ENCODE results near the gene ANKRD55. TPM values are rescaled to one million over a fixed set of nuclear protein-coding genes. Genes with fewer than 3 reads are reported as not detected.
"Not testable (repeated sequence)": the region's sequence is repeated elsewhere in the genome, so short reads cannot be mapped to it uniquely, and the experiment has no call there.

The ANKRD55 gene
- total RNA-seq, 2 experiments from 2014 or later = 0.37 to 0.52 TPM

DNA sequence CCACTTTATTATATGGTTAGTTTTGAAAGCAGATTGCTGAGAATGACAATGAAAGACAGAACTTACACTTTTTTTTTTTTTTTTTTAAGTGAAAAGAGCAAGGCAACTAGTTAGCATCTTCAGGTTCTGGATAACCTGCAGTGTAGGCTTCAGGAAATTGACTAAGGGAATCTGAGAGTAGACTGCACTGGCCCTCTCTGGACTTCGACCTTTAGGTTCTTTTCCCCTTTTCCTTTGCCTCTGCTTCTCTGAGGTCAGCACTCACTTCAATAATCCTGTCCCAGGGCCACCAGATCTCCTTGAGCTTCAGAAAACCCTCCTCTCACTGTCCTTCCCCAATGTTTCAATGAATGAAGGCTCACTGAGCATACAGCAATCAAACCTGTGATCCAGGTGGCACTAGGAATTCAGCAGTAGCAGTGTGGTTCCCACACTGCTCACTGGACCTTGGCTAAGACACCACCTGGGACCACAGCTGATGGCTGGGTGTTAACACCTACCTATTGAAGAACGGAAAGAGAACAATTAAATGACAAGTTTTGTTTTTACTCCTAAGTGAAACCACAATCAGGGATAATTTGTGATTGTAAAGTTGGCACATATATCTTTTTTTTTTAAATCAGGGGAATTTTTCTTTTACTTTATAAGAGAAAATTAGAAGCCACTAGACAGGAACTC lies 152.6 kb downstream of the ANKRD55 start:
- POLR2A ChIA-PET = no interaction called here
- Mint-ChIP-seq H3K27ac (peak overlapping the region; percentile 80), H3K4me1 (ENCODE audit: low read depth) (peaks cover 39% of the 10 kb centered on the region), H3K4me3 (peak overlapping the region; percentile 47), H3K36me3 (ENCODE audit: low read depth) (peaks cover 4% of the 10 kb centered on the region), H3K27me3 (ENCODE audit: low read depth) (peaks cover 7% of the 10 kb centered on the region), H3K9me3 (ENCODE audit: insufficient read depth) (no peaks in the 10 kb centered on the region)
- no peak for DNase-seq
- CTCF ChIA-PET = interaction anchor here (0.9 kb wide), 1 partner anchor 144 kb away, joined by 4 read pairs; no protein-coding TSS in a partner anchor
- ATAC-seq = peak; percentile 51

DNA sequence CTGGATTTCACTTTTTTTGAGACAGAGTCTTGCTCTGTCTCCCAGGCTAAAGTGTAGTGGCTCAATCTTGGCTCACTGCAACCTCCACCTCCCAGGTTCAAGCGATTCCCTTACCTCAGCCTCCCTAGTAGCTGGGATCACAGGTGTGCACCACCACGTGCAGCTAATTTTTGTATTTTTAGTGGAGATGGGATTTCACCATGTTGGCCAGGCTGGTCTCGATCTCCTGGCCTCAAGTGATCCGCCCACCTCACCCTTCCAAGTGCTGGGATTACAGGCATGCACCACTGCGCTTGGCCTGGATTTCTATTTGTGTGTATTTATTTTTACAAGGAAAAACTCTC lies 154.0 kb downstream of the ANKRD55 start:
- peaks cover 33% of the 10 kb centered on the region for H3K4me1 Mint-ChIP-seq (ENCODE audit: low read depth)
- H3K27ac Mint-ChIP-seq; CTCF ChIA-PET; DNase-seq; ATAC-seq; H3K36me3 Mint-ChIP-seq (ENCODE audit: low read depth); H3K9me3 Mint-ChIP-seq (ENCODE audit: insufficient read depth); POLR2A ChIA-PET; H3K4me3 Mint-ChIP-seq; H3K27me3 Mint-ChIP-seq (ENCODE audit: low read depth): not testable (repeated sequence)

DNA sequence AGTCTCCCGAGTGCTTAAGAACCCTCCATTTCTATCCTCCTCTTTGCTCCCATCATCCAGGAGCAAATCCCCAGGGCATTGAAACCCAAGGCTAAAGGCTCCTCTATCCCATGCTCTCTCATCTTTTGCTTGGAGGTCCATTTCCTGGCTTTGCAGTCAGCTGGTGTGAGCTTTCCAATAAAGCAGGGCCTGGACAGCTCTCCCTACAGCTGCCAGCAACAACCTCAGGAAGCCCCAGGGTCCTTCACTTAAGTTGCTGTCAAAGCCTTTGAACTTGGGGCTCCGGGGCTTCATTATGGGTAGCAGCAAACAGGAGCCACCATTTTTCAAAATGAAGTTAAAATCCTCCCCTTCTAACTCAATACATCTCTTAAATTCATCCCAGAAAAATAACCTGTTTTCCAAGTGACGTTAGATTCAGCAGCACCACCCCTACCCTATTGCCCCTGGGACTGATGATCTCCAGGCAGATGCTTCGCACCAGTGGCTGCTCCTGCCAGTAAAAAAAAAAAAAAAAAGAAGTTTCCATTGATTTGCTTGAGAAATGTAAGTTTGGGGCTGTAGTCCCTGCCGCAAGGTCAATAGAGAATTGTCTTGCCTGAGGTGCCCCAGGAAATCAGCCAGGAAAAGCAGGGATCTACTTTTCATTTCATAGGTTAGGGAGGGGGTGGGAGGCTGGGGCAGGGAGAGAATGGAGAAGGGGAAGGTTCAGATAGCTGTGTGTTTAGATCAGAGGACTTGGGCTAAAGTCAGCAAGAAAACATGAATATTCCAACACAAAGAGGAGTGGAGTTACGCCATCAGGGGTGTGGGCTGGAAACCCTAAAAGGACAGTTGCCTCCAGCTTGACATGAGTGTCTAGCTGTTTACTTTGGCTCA lies 154.6 kb downstream of the ANKRD55 start:
- H3K27me3 Mint-ChIP-seq (ENCODE audit: low read depth) = peaks cover 7% of the 10 kb centered on the region

DNA sequence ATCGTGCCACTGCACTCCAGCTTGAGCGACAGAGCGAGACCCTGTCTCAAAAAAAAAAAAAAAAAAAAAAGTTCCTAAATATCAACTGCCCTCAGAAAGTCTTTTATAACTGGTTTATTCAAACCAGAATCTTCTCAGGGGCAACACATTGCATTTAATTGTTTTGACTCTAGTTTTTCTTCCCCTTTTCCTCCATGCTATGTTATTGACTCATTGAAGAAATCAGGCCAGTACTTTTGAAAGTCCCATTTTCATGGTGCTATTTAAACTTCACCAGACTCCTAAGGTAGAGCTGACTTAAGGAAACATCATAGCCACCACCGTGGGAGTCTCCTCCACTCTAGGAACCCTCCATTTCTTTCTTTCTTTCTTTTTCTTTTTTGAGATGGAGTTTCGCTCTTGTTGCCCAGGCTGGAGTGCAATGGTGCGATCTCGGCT lies 155.3 kb downstream of the ANKRD55 start:
- Mint-ChIP-seq H3K36me3 (ENCODE audit: low read depth) (peaks cover 4% of the 10 kb centered on the region), H3K4me1 (ENCODE audit: low read depth) (peaks cover 39% of the 10 kb centered on the region), H3K27me3 (ENCODE audit: low read depth) (peaks cover 7% of the 10 kb centered on the region), H3K27ac (no peak overlapping the region), H3K4me3 (no peak overlapping the region), H3K9me3 (ENCODE audit: insufficient read depth) (no peaks in the 10 kb centered on the region)
- POLR2A ChIA-PET = no interaction called here
- CTCF ChIA-PET = no interaction called here
- no peak for DNase-seq
- ATAC-seq = no peak

More for the DNA sequence above, 154.6 kb downstream of the ANKRD55 start:
- no peak for DNase-seq
- no peaks in the 10 kb centered on the region for H3K9me3 Mint-ChIP-seq (ENCODE audit: insufficient read depth)
- peaks cover 6% of the 10 kb centered on the region for H3K36me3 Mint-ChIP-seq (ENCODE audit: low read depth)
- POLR2A ChIA-PET = no interaction called here
- peaks cover 34% of the 10 kb centered on the region for H3K4me1 Mint-ChIP-seq (ENCODE audit: low read depth)
- H3K27ac Mint-ChIP-seq = no peak overlapping the region
- H3K4me3 Mint-ChIP-seq = no peak overlapping the region
- ATAC-seq = no peak
- CTCF ChIA-PET = no interaction called here

DNA sequence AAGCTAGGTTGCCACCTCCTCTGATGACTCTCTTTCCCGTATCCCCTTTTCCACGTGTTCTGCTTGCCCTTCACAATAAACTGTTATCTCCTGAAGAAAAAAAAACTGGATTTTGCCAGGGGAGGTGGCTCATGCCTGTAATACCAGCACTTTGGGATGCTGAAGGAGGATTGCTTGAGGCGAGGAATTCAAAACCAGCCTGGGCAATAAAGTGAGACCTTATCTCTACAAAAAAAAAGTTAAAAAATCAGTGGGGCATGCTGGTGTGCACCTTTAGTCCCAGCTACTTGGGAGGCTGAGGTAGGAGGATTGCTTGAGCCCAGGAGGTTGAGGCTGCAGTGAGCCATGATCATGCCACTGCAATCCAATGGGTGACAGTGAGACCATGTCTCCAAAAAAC lies 156.6 kb downstream of the ANKRD55 start:
- Mint-ChIP-seq H3K27me3 (ENCODE audit: low read depth) (peaks cover 7% of the 10 kb centered on the region), H3K9me3 (ENCODE audit: insufficient read depth) (no peaks in the 10 kb centered on the region), H3K36me3 (ENCODE audit: low read depth) (peaks cover 4% of the 10 kb centered on the region), H3K27ac (no peak overlapping the region), H3K4me3 (no peak overlapping the region), H3K4me1 (ENCODE audit: low read depth) (peaks cover 39% of the 10 kb centered on the region)
- ChIA-PET CTCF (interaction anchor here (0.6 kb wide), 1 partner anchor 22 kb away, joined by 3 read pairs; no protein-coding TSS in a partner anchor), POLR2A (no interaction called here)
- no peak for DNase-seq
- no peak for ATAC-seq

DNA sequence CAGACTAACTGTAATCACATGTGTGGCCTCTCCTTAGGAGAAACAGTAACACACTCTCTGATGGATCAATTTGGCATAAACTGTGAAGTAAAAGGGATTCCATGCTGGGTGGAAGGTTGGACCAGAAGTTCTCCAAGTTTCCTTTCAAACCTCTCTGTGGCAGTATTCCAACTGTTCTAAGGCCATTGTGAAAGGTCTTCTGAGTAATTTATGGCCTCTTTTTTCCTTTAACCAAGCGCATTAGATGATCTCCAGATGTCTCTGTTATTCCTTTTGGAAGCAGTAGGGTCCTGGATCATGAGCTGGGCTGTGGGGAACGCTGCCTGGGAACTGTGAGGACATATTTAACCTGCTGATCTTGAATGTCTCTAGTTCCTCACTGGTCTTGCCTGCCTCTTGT lies 157.8 kb downstream of the ANKRD55 start:
- CTCF ChIA-PET = no interaction called here
- H3K9me3 Mint-ChIP-seq (ENCODE audit: insufficient read depth) = no peaks in the 10 kb centered on the region
- peaks cover 7% of the 10 kb centered on the region for H3K27me3 Mint-ChIP-seq (ENCODE audit: low read depth)
- POLR2A ChIA-PET = no interaction called here
- H3K4me3 Mint-ChIP-seq = no peak overlapping the region
- ATAC-seq (no peak), DNase-seq (no peak)
- H3K27ac Mint-ChIP-seq = no peak overlapping the region
- H3K4me1 Mint-ChIP-seq (ENCODE audit: low read depth) = peaks cover 39% of the 10 kb centered on the region
- H3K36me3 Mint-ChIP-seq (ENCODE audit: low read depth) = peaks cover 4% of the 10 kb centered on the region

DNA sequence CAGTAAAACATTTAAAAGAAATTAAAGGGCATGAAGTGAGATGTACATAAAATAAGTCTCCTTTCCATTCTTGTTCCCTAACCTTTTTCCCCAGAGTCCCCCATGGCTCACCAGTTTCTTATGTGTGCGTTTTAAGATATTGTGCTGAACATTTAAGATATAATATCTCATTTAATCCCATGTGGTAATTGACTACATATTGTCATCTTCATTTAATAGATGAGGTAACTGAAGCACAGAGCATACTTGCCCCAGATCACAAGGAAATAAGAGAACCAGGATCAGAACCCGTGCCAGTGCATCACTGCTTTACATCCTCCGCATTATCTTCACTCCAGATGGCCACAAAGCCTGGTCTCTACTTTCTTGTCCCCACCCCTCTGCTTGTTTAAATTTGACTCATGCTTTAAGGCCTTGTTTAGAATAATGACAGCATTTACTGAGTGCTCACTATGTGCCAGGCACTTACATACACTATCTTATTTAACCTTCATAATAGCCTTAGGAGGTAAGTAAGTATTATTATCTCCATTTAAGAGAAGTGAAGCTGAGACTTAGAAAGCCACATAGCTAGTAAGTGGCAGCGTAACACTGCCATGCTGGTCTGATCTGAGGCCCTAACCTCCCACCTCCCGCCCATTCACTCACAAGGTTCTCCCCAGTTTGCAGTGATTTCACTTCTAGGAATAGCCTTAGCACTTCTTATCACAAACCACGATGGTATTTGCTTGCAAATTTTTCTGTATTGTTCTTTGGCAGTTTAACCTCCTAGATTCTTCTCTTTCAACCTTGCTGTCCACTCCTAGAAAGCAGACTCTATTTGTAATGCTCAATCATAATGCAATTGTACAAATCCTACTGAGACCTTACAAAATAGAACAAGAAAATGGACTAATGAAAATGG lies 160.0 kb downstream of the ANKRD55 start:
- peaks cover 51% of the 10 kb centered on the region for H3K4me1 Mint-ChIP-seq (ENCODE audit: low read depth)
- no peak overlapping the region for H3K4me3 Mint-ChIP-seq
- peaks cover 5% of the 10 kb centered on the region for H3K27me3 Mint-ChIP-seq (ENCODE audit: low read depth)
- H3K27ac Mint-ChIP-seq = no peak overlapping the region
- POLR2A ChIA-PET = no interaction called here
- ATAC-seq (no peak), DNase-seq (no peak)
- CTCF ChIA-PET = no interaction called here
- peaks cover 4% of the 10 kb centered on the region for H3K36me3 Mint-ChIP-seq (ENCODE audit: low read depth)
- no peaks in the 10 kb centered on the region for H3K9me3 Mint-ChIP-seq (ENCODE audit: insufficient read depth)

DNA sequence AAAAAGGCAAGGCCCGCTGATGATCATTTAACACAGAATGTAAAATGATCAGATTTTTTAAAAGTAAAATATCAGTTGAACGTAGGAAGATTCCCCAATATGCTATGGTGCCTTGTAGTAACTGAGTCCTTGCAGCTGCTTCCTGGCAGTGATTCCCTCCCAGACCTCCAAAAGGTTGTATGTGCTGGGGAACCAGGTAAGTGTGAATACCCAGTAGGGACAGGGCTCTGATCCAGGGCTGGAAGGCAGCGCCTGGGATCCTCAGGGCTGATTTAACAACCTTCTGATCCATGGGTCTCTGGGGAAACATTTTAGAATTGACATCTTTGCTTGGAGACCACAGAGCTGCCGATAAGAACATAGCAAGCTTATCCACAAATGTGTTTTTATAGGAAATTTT lies 161.7 kb downstream of the ANKRD55 start:
- ChIA-PET CTCF (interaction anchor here (1.0 to 1.2 kb wide), 4 partner anchors 10 to 66 kb away, joined by 3 to 4 read pairs (median 4); no protein-coding TSS in a partner anchor), POLR2A (no interaction called here)
- Mint-ChIP-seq H3K9me3 (ENCODE audit: insufficient read depth) (no peaks in the 10 kb centered on the region), H3K27me3 (ENCODE audit: low read depth) (peaks cover 5% of the 10 kb centered on the region), H3K4me3 (peak overlapping the region; percentile 39), H3K27ac (peak overlapping the region; percentile 31), H3K36me3 (ENCODE audit: low read depth) (peaks cover 4% of the 10 kb centered on the region), H3K4me1 (ENCODE audit: low read depth) (peaks cover 51% of the 10 kb centered on the region)
- DNase-seq (no peak), ATAC-seq (peak; percentile 44)

DNA sequence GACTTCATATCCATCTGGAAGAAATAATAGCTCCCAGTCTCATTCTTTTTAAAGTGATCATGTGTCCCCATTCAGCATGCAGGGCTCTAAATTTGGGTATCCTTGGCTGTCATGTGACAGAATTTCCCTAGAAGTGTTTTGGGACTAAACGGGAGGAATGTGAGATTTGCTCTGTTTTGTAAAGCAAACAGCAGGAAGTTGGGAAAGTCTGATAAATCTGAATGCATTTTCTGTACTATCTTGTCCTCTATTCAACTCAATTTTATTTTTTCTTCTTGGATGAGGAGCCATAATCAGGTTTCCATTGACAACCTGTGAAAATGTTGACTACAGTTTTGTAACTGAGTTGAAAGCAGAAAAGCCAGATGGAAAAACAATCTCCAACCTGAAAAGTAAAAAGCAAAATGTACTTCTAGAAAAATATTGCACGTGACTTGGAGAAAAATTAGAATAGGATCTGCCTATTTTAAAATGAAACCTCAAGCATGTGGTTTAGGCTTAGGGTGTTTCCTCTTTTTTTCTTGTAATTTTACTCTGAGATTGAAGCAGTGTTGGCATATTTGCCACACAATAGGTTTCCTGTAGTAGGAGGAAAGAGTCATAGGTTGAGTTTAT lies 162.2 kb downstream of the ANKRD55 start:
- ChIA-PET CTCF (interaction anchor here (0.7 to 1.5 kb wide), 6 partner anchors 9 to 130 kb away, joined by 3 to 4 read pairs (median 4); no protein-coding TSS in a partner anchor), POLR2A (no interaction called here)
- Mint-ChIP-seq H3K36me3 (ENCODE audit: low read depth) (peaks cover 4% of the 10 kb centered on the region), H3K27me3 (ENCODE audit: low read depth) (peaks cover 5% of the 10 kb centered on the region), H3K4me1 (ENCODE audit: low read depth) (peaks cover 51% of the 10 kb centered on the region), H3K9me3 (ENCODE audit: insufficient read depth) (no peaks in the 10 kb centered on the region), H3K27ac (peak overlapping the region; percentile 31), H3K4me3 (peak overlapping the region; percentile 39)
- peak; percentile 83 for ATAC-seq
- DNase-seq = no peak

DNA sequence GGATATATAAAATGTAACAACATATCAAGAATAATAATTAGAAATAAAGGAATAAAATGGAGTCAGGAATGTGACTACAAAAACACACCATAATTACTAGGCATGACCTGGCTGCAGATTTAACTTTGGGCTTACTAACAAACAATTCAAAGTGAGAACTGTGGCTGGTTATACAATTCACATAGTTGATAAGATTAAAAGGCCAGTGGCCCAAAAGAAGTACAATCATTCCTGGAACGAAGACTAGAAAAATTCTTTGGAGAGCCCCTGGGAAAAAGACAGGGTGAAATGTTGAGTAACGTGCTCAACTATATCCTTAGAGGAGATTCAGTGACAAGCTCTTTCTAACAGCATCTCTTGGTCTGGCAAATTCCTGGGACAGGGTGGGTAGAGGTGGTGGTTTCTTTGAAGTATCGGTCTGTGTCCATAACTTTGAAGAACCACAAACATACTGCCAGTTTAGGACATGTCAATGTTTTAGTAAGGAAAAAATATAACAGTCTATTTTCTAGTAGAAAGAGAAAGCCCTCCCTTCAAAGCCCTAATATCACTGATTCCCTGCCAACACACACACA lies 163.4 kb downstream of the ANKRD55 start:
- no peak overlapping the region for H3K27ac Mint-ChIP-seq
- no peak for ATAC-seq
- no peak overlapping the region for H3K4me3 Mint-ChIP-seq
- DNase-seq = no peak
- H3K4me1 Mint-ChIP-seq (ENCODE audit: low read depth) = peaks cover 53% of the 10 kb centered on the region
- no peaks in the 10 kb centered on the region for H3K9me3 Mint-ChIP-seq (ENCODE audit: insufficient read depth)
- ChIA-PET CTCF (interaction anchor here (0.8 to 1.5 kb wide), 2 partner anchors 131 to 132 kb away, joined by 3 to 4 read pairs; no protein-coding TSS in a partner anchor), POLR2A (no interaction called here)
- H3K36me3 Mint-ChIP-seq (ENCODE audit: low read depth) = peaks cover 2% of the 10 kb centered on the region
- H3K27me3 Mint-ChIP-seq (ENCODE audit: low read depth) = peaks cover 5% of the 10 kb centered on the region

DNA sequence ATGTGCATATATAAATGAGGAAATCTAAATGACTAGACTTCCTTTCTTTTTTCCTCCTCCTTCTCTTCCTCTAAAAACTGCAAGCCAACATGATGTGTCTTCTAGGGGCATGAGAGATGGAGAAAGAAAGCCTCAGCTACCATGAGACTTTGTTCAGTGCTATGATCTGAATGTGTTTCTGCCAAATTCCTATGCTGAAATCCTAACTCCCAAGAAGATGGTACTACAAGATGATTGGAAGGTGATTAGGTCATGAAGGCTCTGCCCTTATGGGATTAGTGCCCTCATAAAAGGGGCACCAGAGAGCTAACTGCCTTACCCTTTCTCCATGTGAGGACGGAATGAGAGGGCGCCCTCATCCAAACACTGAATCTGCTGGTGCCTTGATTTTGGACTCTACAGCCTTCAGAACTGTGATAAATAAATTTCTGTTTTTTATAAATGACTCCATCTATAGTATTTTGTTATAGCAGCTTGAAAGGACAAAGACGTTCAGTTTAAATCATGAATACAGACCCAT lies 166.1 kb downstream of the ANKRD55 start:
- no peak for ATAC-seq
- Mint-ChIP-seq H3K36me3 (ENCODE audit: low read depth) (no peaks in the 10 kb centered on the region), H3K4me3 (no peak overlapping the region), H3K9me3 (ENCODE audit: insufficient read depth) (no peaks in the 10 kb centered on the region), H3K4me1 (ENCODE audit: low read depth) (peaks cover 37% of the 10 kb centered on the region), H3K27me3 (ENCODE audit: low read depth) (peaks cover 13% of the 10 kb centered on the region), H3K27ac (no peak overlapping the region)
- DNase-seq = no peak
- POLR2A ChIA-PET = no interaction called here
- CTCF ChIA-PET = no interaction called here

All from activated CD8-positive, alpha-beta T cell treated with anti-CD3 and anti-CD28 coated beads, Interleukin-2, amount 10 ng/mL, durations not matched to agents 7 days and 5 days (primary cell).